GM23338 (cell line): ENCODE data around the gene CYP20A1. TPM values are rescaled to one million over a fixed set of nuclear protein-coding genes. Genes with fewer than 3 reads are reported as not detected.

Source experiments
- ATAC-seq: fragments of 200-7000 bp; cut with Tn5 transposase; 3 replicates; pipeline ENCODE4 v1.9.1; 2020
- DNase-seq: peaks from one replicate; pipeline ENCODE4 v3.0.0-alpha.2; 2015; ENCODE audit warnings: low spot score
- H2AFZ ChIP-seq: fragments of 200-600 bp; sonication (generic); 2 replicates; pipeline ENCODE4 v1.8.0; 2016; ENCODE audit warnings: antibody characterized with exemption, mild to moderate bottlenecking, moderate library complexity
- H3F3A ChIP-seq: fragments of 200-600 bp; sonication (generic); replicated peaks from 2 replicates; pipeline ENCODE4 v1.8.0; 2017; ENCODE audit warnings: antibody characterized with exemption, mixed run types, low read depth
- H3K27ac ChIP-seq: fragments of 200-600 bp; sonication (generic); 2 replicates; pipeline ENCODE4 v1.6.1; 2016; ENCODE audit warnings: low read depth
- H3K27me3 ChIP-seq: fragments of 200-600 bp; sonication (generic); 2 replicates; pipeline ENCODE4 v1.8.0; 2016; ENCODE audit warnings: mild to moderate bottlenecking, mixed run types, moderate library complexity; ENCODE audit not compliant: insufficient read depth
- H3K36me3 ChIP-seq: fragments of 200-600 bp; sonication (generic); 2 replicates; pipeline ENCODE4 v1.8.0; 2016; ENCODE audit warnings: mild to moderate bottlenecking; ENCODE audit not compliant: insufficient read depth
- H3K4me1 ChIP-seq: fragments of 200-600 bp; sonication (generic); 2 replicates; pipeline ENCODE4 v1.8.0; 2016; ENCODE audit warnings: mild to moderate bottlenecking, moderate library complexity; ENCODE audit not compliant: insufficient read depth
- H3K4me2 ChIP-seq: fragments of 200-600 bp; sonication (generic); 2 replicates; pipeline ENCODE4 v1.7.1; 2017; ENCODE audit warnings: mixed run types
- H3K4me3 ChIP-seq: fragments of 200-600 bp; sonication (generic); 2 replicates; pipeline ENCODE4 v1.6.1; 2016; ENCODE audit warnings: mixed run types
- H3K79me2 ChIP-seq: fragments of 200-600 bp; sonication (generic); replicated peaks from 2 replicates; pipeline ENCODE4 v1.8.0; 2017; ENCODE audit warnings: mild to moderate bottlenecking; ENCODE audit not compliant: insufficient read depth
- H3K9me2 ChIP-seq: fragments of 200-600 bp; sonication (generic); 2 replicates; pipeline ENCODE4 v1.8.0; 2017; ENCODE audit not compliant: insufficient read depth
- H4K20me1 ChIP-seq: fragments of 200-600 bp; sonication (generic); replicated peaks from 2 replicates; pipeline ENCODE4 v1.8.0; 2017; ENCODE audit warnings: mild to moderate bottlenecking; ENCODE audit not compliant: insufficient read depth
- H3K27ac Mint-ChIP-seq: 2 replicates; pipeline ENCODE4 v1.8.0; 2020; ENCODE audit warnings: inconsistent platforms, mild to moderate bottlenecking, moderate library complexity, mixed read lengths
- H3K27me3 Mint-ChIP-seq: 3 replicates; pipeline ENCODE4 v1.8.0; 2022; ENCODE audit warnings: low read depth, mild to moderate bottlenecking, moderate library complexity, mixed read lengths, inconsistent platforms; ENCODE audit not compliant: insufficient read depth, poor library complexity
- H3K36me3 Mint-ChIP-seq: 3 replicates; pipeline ENCODE4 v1.8.0; 2021; ENCODE audit warnings: low read depth, mild to moderate bottlenecking, inconsistent platforms, moderate library complexity, mixed read lengths
- H3K4me1 Mint-ChIP-seq: 3 replicates; pipeline ENCODE4 v1.8.0; 2020; ENCODE audit warnings: mild to moderate bottlenecking, inconsistent platforms, mixed read lengths
- H3K4me3 Mint-ChIP-seq: 3 replicates; pipeline ENCODE4 v1.8.0; 2021; ENCODE audit warnings: moderate library complexity, mild to moderate bottlenecking, inconsistent platforms, mixed read lengths
- H3K9me3 Mint-ChIP-seq: 3 replicates; pipeline ENCODE4 v1.8.0; 2020; ENCODE audit warnings: moderate library complexity, mild to moderate bottlenecking, inconsistent platforms, mixed read lengths
- CREB1 ChIP-seq: fragments of 250-450 bp; sonication (Bioruptor Pico); IDR thresholded peaks from 2 replicates; pipeline ENCODE4 v1.5.0; 2020; ENCODE audit warnings: low read depth, mild to moderate bottlenecking, moderate library complexity
- EZH2phosphoT487 ChIP-seq: fragments of 200-600 bp; sonication (generic); IDR thresholded peaks from one replicate; pipeline ENCODE4 v1.8.1; 2018; ENCODE audit warnings: antibody characterized with exemption; ENCODE audit not compliant: unreplicated experiment
- JUNB ChIP-seq: IDR thresholded peaks from one replicate; pipeline ENCODE4 v1.6.1; 2016; ENCODE audit warnings: antibody characterized with exemption; ENCODE audit not compliant: unreplicated experiment
- POLR2AphosphoS5 ChIP-seq: IDR thresholded peaks from 2 replicates; pipeline ENCODE4 v1.6.1; 2016; ENCODE audit warnings: antibody characterized with exemption, low read depth
- polyA plus RNA-seq: library from polyadenylated mRNA; unstranded; fragments of >200 nt; fragmentation: Nextera tagmentation; extraction: Ambion mirVana; gene quantifications from 2 replicates; pipeline ENCODE4 v1.2.1, GENCODE V29; 2016
- total RNA-seq: library from RNA; depleted of rRNA; stranded (reverse); fragments of >200 nt; shearing (Covaris generic); gene quantifications from 2 replicates; pipeline ENCODE4 v1.2.3, GENCODE V29; 2014
- TF ChIP-seq, protein P1 (sequence below): IDR thresholded peaks from one replicate; pipeline ENCODE4 v1.6.1; 2018; ENCODE audit warnings: antibody characterized with exemption; ENCODE audit not compliant: unreplicated experiment
- TF ChIP-seq, protein P2 (sequence below): IDR thresholded peaks from 2 replicates; pipeline ENCODE4 v1.6.1; 2016; ENCODE audit warnings: antibody characterized with exemption
- TF ChIP-seq, protein P3 (sequence below), 2 experiments: fragments of 200-600 bp in 1 of 2; sonication (generic) in 1 of 2; conservative IDR thresholded peaks; 2 replicates each; pipeline versions ENCODE4 v1.5.1 to v1.6.1; 2016 to 2017; ENCODE audit warnings: antibody characterized with exemption in 2 of 2, low read depth in 2 of 2, mild to moderate bottlenecking in 2 of 2, moderate library complexity in 1 of 2

Gene CYP20A1
- total and polyA plus RNA-seq, 2 experiments from 2014 or later: 17.0 to 21.0 TPM

DNA sequence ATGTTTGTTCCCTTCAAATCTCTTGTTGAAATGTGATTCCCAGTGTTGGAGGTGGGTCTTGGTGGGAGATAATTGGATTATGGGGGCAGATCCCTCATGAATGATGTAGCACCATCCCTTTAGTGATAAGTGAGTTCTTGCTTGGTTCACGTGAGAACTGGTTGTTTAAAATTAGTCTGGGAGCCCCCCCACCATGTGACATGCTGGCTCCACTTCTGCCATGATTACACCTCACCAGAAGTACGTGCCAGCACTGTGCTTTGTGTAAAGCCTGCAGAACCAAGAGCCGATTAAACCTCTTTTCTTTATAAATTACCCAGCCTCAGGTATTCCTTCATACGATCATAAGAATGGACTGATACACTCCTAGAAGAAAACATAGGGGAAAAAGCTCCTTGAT, 99.5 kb downstream of the CYP20A1 start (continued):
- TF ChIP-seq, protein P1, sequence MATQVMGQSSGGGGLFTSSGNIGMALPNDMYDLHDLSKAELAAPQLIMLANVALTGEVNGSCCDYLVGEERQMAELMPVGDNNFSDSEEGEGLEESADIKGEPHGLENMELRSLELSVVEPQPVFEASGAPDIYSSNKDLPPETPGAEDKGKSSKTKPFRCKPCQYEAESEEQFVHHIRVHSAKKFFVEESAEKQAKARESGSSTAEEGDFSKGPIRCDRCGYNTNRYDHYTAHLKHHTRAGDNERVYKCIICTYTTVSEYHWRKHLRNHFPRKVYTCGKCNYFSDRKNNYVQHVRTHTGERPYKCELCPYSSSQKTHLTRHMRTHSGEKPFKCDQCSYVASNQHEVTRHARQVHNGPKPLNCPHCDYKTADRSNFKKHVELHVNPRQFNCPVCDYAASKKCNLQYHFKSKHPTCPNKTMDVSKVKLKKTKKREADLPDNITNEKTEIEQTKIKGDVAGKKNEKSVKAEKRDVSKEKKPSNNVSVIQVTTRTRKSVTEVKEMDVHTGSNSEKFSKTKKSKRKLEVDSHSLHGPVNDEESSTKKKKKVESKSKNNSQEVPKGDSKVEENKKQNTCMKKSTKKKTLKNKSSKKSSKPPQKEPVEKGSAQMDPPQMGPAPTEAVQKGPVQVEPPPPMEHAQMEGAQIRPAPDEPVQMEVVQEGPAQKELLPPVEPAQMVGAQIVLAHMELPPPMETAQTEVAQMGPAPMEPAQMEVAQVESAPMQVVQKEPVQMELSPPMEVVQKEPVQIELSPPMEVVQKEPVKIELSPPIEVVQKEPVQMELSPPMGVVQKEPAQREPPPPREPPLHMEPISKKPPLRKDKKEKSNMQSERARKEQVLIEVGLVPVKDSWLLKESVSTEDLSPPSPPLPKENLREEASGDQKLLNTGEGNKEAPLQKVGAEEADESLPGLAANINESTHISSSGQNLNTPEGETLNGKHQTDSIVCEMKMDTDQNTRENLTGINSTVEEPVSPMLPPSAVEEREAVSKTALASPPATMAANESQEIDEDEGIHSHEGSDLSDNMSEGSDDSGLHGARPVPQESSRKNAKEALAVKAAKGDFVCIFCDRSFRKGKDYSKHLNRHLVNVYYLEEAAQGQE: no peak
- TF ChIP-seq CREB1 (CRISPR knock-in tag) (no peak), JUNB (no peak)
- TF ChIP-seq, protein P2, sequence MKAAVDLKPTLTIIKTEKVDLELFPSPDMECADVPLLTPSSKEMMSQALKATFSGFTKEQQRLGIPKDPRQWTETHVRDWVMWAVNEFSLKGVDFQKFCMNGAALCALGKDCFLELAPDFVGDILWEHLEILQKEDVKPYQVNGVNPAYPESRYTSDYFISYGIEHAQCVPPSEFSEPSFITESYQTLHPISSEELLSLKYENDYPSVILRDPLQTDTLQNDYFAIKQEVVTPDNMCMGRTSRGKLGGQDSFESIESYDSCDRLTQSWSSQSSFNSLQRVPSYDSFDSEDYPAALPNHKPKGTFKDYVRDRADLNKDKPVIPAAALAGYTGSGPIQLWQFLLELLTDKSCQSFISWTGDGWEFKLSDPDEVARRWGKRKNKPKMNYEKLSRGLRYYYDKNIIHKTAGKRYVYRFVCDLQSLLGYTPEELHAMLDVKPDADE: no peak
- TF ChIP-seq, protein P3, sequence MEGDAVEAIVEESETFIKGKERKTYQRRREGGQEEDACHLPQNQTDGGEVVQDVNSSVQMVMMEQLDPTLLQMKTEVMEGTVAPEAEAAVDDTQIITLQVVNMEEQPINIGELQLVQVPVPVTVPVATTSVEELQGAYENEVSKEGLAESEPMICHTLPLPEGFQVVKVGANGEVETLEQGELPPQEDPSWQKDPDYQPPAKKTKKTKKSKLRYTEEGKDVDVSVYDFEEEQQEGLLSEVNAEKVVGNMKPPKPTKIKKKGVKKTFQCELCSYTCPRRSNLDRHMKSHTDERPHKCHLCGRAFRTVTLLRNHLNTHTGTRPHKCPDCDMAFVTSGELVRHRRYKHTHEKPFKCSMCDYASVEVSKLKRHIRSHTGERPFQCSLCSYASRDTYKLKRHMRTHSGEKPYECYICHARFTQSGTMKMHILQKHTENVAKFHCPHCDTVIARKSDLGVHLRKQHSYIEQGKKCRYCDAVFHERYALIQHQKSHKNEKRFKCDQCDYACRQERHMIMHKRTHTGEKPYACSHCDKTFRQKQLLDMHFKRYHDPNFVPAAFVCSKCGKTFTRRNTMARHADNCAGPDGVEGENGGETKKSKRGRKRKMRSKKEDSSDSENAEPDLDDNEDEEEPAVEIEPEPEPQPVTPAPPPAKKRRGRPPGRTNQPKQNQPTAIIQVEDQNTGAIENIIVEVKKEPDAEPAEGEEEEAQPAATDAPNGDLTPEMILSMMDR (conservative IDR thresholded peaks at IDR 0.05; ENCODE audit: low read depth in 2 of 2): no peak

DNA sequence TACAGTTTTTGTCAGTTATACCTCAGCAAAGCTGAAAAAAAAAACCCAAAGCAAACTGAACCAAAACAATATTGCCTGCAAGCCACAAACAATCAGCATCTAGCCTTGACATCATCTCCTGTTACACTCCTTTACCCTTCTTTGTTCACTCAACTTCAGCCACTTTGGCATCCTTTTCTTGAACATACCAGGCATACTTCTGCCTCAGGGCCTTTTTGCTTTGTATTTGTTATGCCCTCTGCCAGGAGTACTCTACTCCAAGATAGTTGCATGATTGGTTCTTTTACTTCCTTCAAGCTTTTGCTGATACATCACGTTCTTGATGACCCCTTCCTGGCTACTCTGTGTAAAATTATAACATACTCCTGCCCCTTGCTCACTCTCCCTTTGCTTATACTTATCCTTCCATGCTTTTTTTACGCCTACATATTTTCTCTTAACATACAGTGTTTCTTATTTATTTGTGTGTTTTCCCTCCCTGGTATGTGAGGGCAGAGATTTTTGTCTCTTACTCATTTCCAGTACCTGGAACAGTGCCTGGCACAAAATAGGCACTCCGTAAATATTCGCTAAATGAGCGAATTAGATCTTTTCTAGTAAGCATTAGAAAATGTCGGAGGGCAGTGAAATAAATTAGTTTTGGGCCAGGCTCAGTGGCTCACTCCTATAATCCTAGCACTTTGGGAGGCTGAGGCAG, 102.1 kb downstream of the CYP20A1 start:
- Histone ChIP-seq H3K27ac (peak overlapping the region; percentile 84), H2AFZ (no peak overlapping the region), H3K4me2 (peak overlapping the region; percentile 12; the same call in 1 of the 2 replicates), H3K9me2 (no peaks in the 10 kb centered on the region), H3K27me3 (no peaks in the 10 kb centered on the region), H3K4me1 (peaks cover 8% of the 10 kb centered on the region), H3K36me3 (no peaks in the 10 kb centered on the region), H4K20me1 (peaks cover 16% of the 10 kb centered on the region; the same call in 1 of the 2 replicates), H3K79me2 (peaks cover 89% of the 10 kb centered on the region), H3K4me3 (no peak overlapping the region), H3F3A (no peaks in the 10 kb centered on the region)
- ATAC-seq (peak; percentile 95), DNase-seq (peak; percentile 91)
- TF ChIP-seq EZH2phosphoT487 (no peak), POLR2AphosphoS5 (no peak), CREB1 (CRISPR knock-in tag) (0 out of 2 replicates have a peak, but pooled peaks have one; percentile 6)
- Mint-ChIP-seq H3K9me3 (no peaks in the 10 kb centered on the region), H3K27me3 (peaks cover 6% of the 10 kb centered on the region), H3K36me3 (peaks cover 28% of the 10 kb centered on the region), H3K4me3 (peak overlapping the region; percentile 0; the same call in 2 of the 3 replicates), H3K27ac (peak overlapping the region; percentile 86), H3K4me1 (peaks cover 21% of the 10 kb centered on the region)
